HFFc6 (cell line): ENCODE data around the gene CPXM2. TPM values are rescaled to one million over a fixed set of nuclear protein-coding genes. Genes with fewer than 3 reads are reported as not detected.

Source experiments
- DNase-seq: peaks from one replicate; pipeline ENCODE4 v3.0.0-alpha.2; 2018
- H3K27ac Mint-ChIP-seq: 2 replicates; pipeline ENCODE4 v1.8.0; 2020; ENCODE audit warnings: mild to moderate bottlenecking, mixed read lengths
- H3K27me3 Mint-ChIP-seq: 2 replicates; pipeline ENCODE4 v1.8.0; 2021; ENCODE audit warnings: mild to moderate bottlenecking, moderate library complexity, mixed read lengths; ENCODE audit not compliant: insufficient read depth
- H3K36me3 Mint-ChIP-seq: 2 replicates; pipeline ENCODE4 v1.8.0; 2021; ENCODE audit warnings: low read depth, mixed read lengths
- H3K4me1 Mint-ChIP-seq: 2 replicates; pipeline ENCODE4 v1.8.0; 2020; ENCODE audit warnings: low read depth, mixed read lengths
- H3K4me3 Mint-ChIP-seq: 2 replicates; pipeline ENCODE4 v1.8.0; 2020; ENCODE audit warnings: mild to moderate bottlenecking, moderate library complexity, mixed read lengths
- H3K9me3 Mint-ChIP-seq: 2 replicates; pipeline ENCODE4 v1.8.0; 2020; ENCODE audit warnings: mild to moderate bottlenecking, mixed read lengths
- total RNA-seq, 6 experiments: library from RNA; stranded (reverse); fragmentation: NEBNext Ultra II Directional; extraction: Animal tissue kit (Norgen Biotek cat#: 25700); gene quantifications; 2 replicates in 1 of 6; 3 replicates in 5 of 6; pipeline ENCODE4 v1.2.3, GENCODE V29; 2021
- TF ChIP-seq, protein P1 (sequence below): fragments of 200-600 bp; sonication (generic); IDR thresholded peaks from 2 replicates; pipeline ENCODE4 v1.5.0; 2021; ENCODE audit warnings: antibody characterized with exemption, mild to moderate bottlenecking

The CPXM2 gene
- total RNA-seq, 6 experiments from 2014 or later, result not detected

DNA sequence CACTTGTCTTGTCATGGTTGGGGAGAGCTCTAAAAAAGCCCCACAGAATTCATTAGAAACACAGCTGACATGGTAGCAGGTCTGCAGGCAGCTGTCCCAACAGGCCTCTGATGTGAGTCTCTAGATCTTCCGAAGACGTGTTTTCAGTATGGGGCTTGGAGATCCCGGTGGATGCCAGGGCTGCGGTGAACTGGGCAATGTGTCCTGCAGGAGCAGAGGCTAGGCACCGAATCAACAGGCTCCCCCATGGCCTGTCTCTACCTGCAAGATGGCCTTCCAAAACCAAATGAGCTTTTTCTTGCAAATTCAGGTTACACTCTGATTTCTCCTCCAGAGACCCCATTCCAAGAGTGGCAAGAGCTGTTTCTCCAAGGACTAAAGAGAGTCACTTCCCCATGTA is 2.9 kb downstream of the CPXM2 start:
- H3K27ac Mint-ChIP-seq, result no peak overlapping the region
- no peak for DNase-seq
- no peak overlapping the region for H3K4me3 Mint-ChIP-seq
- TF ChIP-seq, protein P1, sequence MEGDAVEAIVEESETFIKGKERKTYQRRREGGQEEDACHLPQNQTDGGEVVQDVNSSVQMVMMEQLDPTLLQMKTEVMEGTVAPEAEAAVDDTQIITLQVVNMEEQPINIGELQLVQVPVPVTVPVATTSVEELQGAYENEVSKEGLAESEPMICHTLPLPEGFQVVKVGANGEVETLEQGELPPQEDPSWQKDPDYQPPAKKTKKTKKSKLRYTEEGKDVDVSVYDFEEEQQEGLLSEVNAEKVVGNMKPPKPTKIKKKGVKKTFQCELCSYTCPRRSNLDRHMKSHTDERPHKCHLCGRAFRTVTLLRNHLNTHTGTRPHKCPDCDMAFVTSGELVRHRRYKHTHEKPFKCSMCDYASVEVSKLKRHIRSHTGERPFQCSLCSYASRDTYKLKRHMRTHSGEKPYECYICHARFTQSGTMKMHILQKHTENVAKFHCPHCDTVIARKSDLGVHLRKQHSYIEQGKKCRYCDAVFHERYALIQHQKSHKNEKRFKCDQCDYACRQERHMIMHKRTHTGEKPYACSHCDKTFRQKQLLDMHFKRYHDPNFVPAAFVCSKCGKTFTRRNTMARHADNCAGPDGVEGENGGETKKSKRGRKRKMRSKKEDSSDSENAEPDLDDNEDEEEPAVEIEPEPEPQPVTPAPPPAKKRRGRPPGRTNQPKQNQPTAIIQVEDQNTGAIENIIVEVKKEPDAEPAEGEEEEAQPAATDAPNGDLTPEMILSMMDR, result no peak
- H3K27me3 Mint-ChIP-seq, result peaks cover 3% of the 10 kb centered on the region; the same call in 1 of the 2 replicates
- H3K9me3 Mint-ChIP-seq, result no peaks in the 10 kb centered on the region; the same call in 1 of the 2 replicates
- no peaks in the 10 kb centered on the region for H3K36me3 Mint-ChIP-seq
- H3K4me1 Mint-ChIP-seq, result no peaks in the 10 kb centered on the region

DNA sequence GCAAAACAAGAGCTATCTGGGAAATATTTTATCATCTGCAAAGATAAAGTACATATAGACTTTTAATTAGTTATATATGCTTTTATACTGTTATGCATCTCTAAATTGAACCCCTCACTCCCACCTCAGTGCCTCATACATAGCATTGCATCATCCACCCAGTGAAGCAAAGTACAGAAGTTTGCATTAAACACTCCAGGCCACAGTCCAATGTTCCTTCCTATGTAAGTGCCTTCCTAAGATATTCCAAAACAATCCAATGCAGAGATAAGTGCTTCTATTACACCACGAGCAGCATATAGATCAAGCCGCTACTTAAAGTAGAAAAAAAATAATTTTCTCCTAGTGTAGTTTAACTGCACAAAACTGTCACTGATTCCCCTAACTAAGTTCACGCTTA is 3.4 kb downstream of the CPXM2 start:
- H3K4me1 Mint-ChIP-seq, result no peaks in the 10 kb centered on the region
- TF ChIP-seq, protein P1, result no peak
- H3K27me3 Mint-ChIP-seq, result peaks cover 3% of the 10 kb centered on the region; the same call in 1 of the 2 replicates

DNA sequence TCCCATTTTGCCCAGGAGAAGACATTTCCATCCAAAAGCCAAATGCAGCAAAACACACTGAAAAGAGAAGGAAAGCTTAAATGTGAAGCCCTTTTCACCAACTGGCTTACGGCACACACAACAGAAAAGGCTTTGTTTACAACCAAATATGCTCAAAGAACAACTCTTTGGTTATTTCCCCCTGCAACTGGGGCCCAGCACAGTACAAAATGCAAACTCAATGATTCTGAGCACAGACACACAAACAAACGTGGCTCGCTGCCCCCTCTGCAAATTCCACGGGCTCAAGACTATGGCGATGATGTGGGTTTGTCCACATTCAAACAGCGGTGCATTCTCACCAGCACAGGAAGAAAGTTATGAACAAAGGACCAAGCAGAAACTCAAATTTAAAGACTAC is 5.3 kb downstream of the CPXM2 start:
- H3K27me3 Mint-ChIP-seq, result peaks cover 3% of the 10 kb centered on the region; the same call in 1 of the 2 replicates
- H3K36me3 Mint-ChIP-seq, result no peaks in the 10 kb centered on the region
- H3K9me3 Mint-ChIP-seq, result no peaks in the 10 kb centered on the region; the same call in 1 of the 2 replicates
- no peak overlapping the region for H3K27ac Mint-ChIP-seq
- TF ChIP-seq, protein P1, result no peak
- no peaks in the 10 kb centered on the region for H3K4me1 Mint-ChIP-seq
- no peak overlapping the region for H3K4me3 Mint-ChIP-seq
- DNase-seq, result no peak

More for the DNA sequence above, 3.4 kb downstream of the CPXM2 start:
- Mint-ChIP-seq H3K4me3 (no peak overlapping the region), H3K36me3 (no peaks in the 10 kb centered on the region), H3K27ac (no peak overlapping the region), H3K9me3 (no peaks in the 10 kb centered on the region; the same call in 1 of the 2 replicates)
- no peak for DNase-seq

GRCh38 chr10:123885406-123886170 is 6.0 kb downstream of the CPXM2 start:
- no peak for DNase-seq
- H3K27me3 Mint-ChIP-seq, result peaks cover 3% of the 10 kb centered on the region; the same call in 1 of the 2 replicates
- H3K9me3 Mint-ChIP-seq, result no peaks in the 10 kb centered on the region; the same call in 1 of the 2 replicates
- H3K27ac Mint-ChIP-seq, result no peak overlapping the region
- no peak overlapping the region for H3K4me3 Mint-ChIP-seq
- no peaks in the 10 kb centered on the region for H3K36me3 Mint-ChIP-seq
- TF ChIP-seq, protein P1, result no peak
- no peaks in the 10 kb centered on the region for H3K4me1 Mint-ChIP-seq

DNA sequence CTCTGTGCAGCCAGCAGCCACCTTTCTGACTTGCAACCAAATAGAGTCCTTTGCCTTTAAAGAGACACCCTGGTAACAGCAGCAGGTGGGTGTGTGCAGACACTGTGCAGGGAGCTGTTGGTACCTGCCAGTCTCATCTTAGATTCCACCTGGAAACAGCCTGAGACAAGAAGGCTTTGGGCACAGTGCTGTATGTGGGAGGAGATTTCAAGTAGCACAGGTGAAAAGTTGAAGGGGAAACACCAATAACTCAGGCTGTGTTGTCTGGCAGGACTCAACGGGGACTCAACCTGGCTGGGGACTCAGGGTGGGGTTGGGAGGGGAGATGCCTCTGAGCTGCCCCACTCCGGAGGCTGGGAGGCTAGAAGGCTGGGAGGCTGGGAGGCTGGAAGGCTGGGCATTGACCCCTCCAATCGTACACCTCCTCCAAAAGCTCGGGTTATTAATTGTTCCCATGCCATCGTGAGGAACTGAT is 6.7 kb downstream of the CPXM2 start:
- no peak for DNase-seq
- H3K27me3 Mint-ChIP-seq, result peaks cover 3% of the 10 kb centered on the region; the same call in 1 of the 2 replicates
- no peak overlapping the region for H3K4me3 Mint-ChIP-seq
- H3K4me1 Mint-ChIP-seq, result no peaks in the 10 kb centered on the region
- no peaks in the 10 kb centered on the region for H3K36me3 Mint-ChIP-seq
- no peaks in the 10 kb centered on the region; the same call in 1 of the 2 replicates for H3K9me3 Mint-ChIP-seq
- TF ChIP-seq, protein P1, result no peak
- H3K27ac Mint-ChIP-seq, result no peak overlapping the region
